NCI-H2171 treated with DMSO at 0.1 percent for 48 hours (cell line): ENCODE measurements around the gene ACOXL.
"Not testable (repeated sequence)": the region's sequence is repeated elsewhere in the genome, so short reads cannot be mapped to it uniquely, and the experiment has no call there.

Experiments used
- DNase-seq: peaks from one replicate; lab custom pipeline; 2025; lab: John Stamatoyannopoulos, UW

ACOXL gene

GRCh38 chr2:110929528-110929927 lies 197.2 kb downstream of the ACOXL start:
- no peak for DNase-seq

DNA sequence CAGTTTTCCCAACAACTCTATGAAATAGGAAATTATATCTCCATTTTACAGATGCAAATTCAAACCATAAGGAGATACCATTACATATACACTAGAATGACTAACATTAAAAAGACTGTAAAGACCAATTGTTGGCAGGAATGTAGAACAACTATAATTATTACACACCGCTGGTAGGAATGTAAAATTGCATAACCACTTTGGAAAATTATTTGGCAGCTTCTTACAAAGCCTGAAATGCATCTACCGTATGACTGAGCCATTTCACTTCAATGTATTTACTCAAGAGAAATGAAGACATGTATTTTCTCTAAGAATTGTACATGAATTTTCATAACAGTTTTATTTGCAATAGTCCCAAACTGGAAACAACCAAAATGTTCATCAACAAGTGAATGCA lies 199.3 kb downstream of the ACOXL start:
- no peak for DNase-seq

DNA sequence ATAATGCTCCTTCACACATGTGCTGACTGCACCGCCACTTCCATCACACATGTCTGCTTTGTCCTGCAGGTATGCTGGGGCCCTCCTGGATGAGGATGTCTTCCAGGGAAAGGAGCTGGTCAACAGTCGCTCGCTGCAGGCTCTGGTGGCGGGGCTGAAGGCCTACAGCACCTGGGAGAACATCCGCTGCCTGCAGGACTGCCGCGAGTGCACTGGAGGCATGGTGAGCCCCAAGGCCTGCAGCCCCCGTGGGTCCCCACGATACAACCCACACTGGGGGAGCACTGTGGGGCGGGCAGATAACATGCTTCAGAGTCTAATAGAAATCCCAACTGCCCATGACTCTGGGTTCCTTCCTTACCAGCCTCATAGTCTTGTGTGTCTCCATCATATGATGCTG lies 201.0 kb downstream of the ACOXL start:
- no peak for DNase-seq

DNA sequence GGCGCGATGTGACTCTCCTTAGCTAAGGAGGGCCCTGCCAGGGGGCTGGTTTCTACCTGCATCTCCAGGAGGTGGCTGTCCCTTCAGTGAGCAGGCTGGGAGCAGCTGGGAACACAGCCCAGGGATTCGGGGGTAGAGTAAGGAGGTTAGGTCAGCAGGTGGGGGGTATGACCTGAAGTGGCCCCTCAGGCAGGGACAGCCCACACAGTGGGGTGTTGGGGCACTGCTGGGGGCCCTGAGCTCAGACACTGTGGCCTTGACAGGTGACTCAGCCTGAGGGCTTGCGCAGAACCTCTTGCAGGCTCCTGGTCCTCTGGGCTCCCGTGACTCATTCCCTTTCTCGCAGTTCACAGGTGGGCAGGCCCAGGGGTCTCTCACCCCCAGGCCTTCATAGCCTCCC lies 202.6 kb downstream of the ACOXL start:
- no peak for DNase-seq

GRCh38 chr2:110940376-110940910 lies 208.1 kb downstream of the ACOXL start:
- no peak for DNase-seq

DNA sequence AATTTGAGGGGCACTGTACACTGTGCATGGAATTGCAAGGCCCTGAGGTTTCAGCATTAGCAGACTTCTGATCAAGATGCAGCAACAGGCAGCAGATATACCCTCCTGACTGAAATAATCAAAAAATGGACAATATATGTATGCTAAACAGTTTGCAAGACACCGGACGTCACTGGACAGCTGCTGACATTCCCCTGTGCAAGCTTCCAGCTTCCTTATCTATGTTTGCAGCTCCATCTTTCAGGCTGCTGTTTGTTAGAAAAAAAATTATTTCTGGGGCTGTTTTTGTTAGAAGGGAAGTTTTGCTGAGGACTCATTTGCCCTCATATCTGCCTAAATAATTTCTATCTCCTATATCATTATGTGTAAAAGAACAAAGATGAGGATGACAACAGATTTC lies 208.9 kb downstream of the ACOXL start:
- no peak for DNase-seq

- DNase-seq, result no peak
These were observed 210.8 kb downstream of the ACOXL start for GRCh38 chr2:110943070-110943634.

- no peak for DNase-seq
These were observed 214.5 kb downstream of the ACOXL start for GRCh38 chr2:110946902-110947301.

DNA sequence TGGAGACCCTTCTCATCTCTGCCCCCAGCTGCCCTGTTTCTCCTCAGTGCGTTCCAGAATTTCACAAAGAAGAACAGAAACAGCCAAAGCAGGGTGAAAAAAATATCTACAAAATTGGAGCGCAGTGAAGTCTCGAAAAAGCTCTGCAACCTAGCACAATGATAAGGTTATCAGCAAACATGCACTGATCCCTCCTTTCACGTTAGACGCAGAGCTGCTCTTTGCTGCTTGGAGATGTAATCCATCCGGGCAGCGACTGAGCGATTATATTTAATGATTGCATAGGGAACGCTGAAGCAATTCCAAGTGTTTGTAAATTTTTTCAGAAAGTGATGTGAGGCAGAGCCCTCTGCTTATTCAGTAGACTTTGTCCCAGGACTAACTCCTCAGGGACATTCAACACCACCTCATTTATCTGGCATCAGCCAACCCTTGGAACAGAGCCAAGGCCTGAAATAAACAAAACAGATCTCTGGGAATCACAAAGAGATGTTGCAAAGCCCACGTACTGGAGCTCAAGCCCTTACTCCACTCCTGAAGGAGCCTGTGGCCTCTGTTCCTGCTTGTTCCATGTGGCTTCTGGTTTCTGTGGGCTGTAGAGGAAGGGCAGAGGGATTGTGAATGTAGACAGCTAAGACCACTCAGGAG lies 215.8 kb downstream of the ACOXL start:
- DNase-seq, result peak; percentile 70

GRCh38 chr2:110950281-110950680 lies 217.9 kb downstream of the ACOXL start:
- DNase-seq, result no peak

GRCh38 chr2:110955045-110955444 lies 222.7 kb downstream of the ACOXL start:
- DNase-seq, result no peak

DNA sequence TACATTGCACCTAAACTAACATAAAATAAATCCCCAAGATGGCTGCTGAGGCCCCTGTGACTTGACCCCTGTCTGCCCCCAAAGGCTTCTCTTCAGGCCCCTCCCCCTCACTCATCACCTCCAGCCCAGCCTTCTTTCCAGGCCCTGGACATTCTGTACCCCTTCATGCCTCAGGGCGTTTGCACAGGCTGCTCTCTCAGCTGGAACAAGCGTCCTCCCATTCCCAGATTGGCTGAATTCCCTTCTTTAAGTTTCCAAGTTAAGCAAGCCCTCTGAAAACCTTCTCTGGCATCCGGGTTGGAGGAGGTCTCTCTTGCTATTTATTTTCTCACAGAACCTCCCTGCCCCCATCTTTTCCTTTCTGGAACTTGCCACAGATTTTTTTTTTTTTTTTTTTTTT lies 223.2 kb downstream of the ACOXL start:
- no peak for DNase-seq

DNA sequence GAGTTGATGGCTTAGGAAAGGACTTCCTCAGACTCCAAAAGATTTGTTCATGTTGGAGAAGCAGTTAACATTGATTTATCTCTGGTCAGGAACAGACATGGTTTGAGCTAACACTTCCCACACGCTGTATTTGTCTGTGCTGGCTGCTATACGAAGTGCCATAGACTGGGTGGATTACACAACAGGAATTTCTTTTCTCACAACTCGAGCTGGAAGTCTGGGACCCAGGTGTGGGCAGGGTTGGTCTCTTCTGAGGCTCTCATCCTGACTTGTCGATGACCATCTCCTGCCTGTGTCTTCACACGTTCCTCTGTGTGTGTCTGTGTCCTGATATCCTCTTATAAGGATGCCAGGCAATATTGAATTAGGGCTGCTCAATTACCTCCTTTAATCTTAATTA lies 224.9 kb downstream of the ACOXL start:
- no peak for DNase-seq

- peak; percentile 77 for DNase-seq
These were observed 226.2 kb downstream of the ACOXL start for GRCh38 chr2:110958346-110959119.

DNA sequence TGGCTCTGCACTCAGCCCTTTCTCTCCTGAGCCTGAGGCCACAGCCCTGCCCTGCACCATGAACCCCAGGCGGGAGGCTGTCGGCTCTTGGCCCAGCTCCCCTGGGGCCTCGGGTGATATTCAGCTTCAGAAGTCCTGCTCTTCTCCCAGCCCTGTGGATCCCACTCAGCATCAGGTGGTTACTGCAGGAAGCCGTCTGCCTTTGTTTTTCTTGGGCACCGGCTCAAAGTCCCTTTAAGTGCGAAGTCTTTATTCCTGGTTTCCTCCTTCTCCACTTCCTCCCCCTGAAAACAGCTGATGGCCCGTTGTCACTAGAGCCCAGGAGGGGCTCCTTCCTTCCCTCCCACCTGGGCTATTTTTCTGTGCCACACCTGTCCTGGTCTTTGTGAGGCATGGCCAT lies 226.8 kb downstream of the ACOXL start:
- DNase-seq, result peak; percentile 47

- DNase-seq, result no peak
These were observed 227.9 kb downstream of the ACOXL start for GRCh38 chr2:110960281-110960680.

DNA sequence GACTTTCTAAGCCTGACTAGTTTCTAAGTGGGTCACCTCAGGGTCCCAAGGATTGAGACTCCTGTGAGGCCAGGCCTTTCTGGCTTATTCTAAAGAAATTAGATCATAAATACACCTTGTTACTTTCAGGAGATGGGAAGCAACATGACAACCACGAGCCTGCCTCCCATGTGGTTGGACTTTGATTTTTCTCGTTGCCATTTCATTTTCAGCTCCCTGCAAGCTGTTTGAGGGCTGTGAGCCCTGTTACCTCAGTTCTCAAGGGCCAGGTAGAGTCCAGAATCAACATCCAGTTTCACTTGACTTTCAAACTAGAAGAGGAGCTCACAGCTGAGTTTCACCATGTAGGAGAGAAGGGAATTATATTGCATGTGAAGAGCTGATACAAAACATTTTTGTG lies 228.6 kb downstream of the ACOXL start:
- DNase-seq, result no peak

GRCh38 chr2:110961643-110962042 lies 229.3 kb downstream of the ACOXL start:
- not testable (repeated sequence) for DNase-seq

DNA sequence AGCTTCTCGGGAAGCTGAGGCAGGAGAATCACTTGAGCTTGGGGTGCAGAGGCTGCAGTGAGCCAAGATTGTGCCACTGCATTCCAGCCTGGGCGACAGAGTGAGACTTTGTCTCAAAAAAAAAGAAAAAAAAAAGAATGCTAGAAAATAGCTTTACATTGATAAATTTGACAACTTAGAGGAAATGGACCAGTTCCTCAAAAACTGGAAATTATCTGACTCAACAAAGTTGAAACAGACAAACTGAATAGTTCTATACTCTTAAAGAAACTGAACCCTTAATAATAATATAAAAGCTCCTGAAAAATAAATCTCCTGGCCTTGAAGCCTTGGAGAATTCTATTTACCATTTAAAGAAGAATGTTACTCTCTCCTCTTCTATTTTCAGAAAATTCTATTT lies 237.3 kb downstream of the ACOXL start:
- no peak for DNase-seq

DNA sequence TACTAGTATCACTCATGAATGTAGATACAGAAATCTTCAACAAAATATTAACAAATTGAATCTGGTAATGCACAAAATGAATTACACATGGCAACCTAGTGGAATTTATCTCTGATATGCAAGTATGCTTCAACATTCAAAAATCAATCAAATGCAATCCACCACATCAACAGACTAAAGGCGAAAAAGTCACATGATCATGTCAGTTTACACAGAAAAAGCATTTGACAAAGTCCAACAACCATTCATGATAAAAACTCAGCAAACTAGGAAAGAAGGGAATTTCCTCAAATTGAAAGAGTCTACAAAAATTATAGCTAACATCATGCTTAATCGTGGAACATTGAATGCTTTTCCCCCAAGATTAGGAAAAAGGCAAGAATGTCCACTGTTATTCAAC lies 237.8 kb downstream of the ACOXL start:
- no peak for DNase-seq

DNA sequence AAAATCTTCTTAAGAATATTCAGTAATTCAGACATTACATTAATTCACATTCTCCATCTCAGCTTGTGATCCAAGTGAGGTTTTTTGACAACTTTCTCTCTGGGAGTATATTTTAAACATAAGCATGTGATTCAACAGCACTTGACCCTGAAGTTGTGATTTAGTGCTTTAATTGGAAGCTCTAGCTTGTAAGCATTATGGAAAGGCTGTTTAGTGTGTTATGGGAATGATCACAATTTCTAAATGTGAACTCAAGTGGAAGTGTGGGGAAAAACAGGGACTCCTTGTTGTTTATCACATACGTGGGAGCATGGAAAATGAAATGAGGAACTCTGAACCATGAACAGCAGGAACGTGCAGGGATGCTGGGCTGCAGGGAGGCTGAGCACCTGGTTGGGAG lies 239.4 kb downstream of the ACOXL start:
- no peak for DNase-seq

- no peak for DNase-seq
These were observed 240.9 kb downstream of the ACOXL start for GRCh38 chr2:110973262-110973661.

DNA sequence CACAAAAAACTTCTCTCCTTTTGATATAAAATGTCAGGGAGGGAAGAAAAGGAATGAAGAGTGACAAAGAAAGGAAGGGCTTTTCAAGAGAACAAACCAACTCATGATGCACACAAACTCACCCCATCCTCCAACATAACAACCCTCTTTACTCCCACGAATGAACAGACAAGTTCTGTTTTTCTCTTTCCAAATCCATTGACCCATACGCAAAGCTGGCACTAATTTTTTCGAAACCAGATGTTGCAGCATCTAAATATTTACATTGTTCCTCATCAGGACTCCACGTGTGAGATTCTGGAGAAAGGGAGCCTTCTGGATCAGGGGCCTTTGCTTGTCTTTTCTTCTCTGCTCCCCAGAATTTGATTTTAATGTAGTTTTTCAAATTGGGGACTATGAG lies 245.0 kb downstream of the ACOXL start:
- DNase-seq, result peak; percentile 8
